Tibial nerve (tissue), 4 donors: ENCODE measurements around the gene PERM1.

Experiments
- CTCF ChIP-seq, 5 experiments: fragments of 200-600 bp in 3 of 5; fragments of 450-650 bp in 2 of 5; sonication (generic) in 3 of 5; IDR thresholded peaks; one replicate each; pipeline ENCODE4 v1.5.1; 2016 to 2019; ENCODE audit warnings: antibody characterized with exemption in 5 of 5, mild to moderate bottlenecking in 3 of 5, moderate library complexity in 2 of 5
- EP300 ChIP-seq, 2 donors: sonication (generic); formaldehyde crosslinking; IDR thresholded peaks; one replicate each; pipeline ENCODE4 v1.6.1; 2017; ENCODE audit warnings: antibody characterized with exemption in 2 of 2, mild to moderate bottlenecking in 1 of 2
- POLR2A ChIP-seq, 2 donors: fragments of 450-650 bp; IDR thresholded peaks; one replicate each; pipeline ENCODE4 v1.6.1; 2017; ENCODE audit warnings: antibody characterized with exemption in 2 of 2, mild to moderate bottlenecking in 2 of 2, moderate library complexity in 2 of 2

GRCh38 chr1:927748-928147 lies 54.1 kb downstream of the PERM1 start:
- no peak for TF ChIP-seq CTCF (IDR thresholded peaks at IDR 0.05)
- no peak for TF ChIP-seq POLR2A (IDR thresholded peaks at IDR 0.05)
- no peak for TF ChIP-seq EP300 (IDR thresholded peaks at IDR 0.05)
